A673 (cell line): ENCODE results near the gene CASKIN2.

Experiments
- CTCF ChIP-seq: fragments of 300-800, 200-600 bp; sonication (generic); conservative IDR thresholded peaks from 2 replicates; pipeline ENCODE4 v1.5.1; 2017; ENCODE audit warnings: low read depth, mild to moderate bottlenecking, antibody characterized with exemption, low read length, moderate library complexity, mixed read lengths
- EZH2 ChIP-seq: fragments of 200-600 bp; sonication (generic); IDR thresholded peaks from 2 replicates; pipeline ENCODE4 v1.6.1; 2017; ENCODE audit warnings: borderline replicate concordance, low read depth, mild to moderate bottlenecking, mixed read lengths, antibody characterized with exemption, low read length; ENCODE audit not compliant: poor library complexity, severe bottlenecking

GRCh38 chr17:75499313-75500022 lies 15.9 kb downstream of the CASKIN2 start:
- TF ChIP-seq CTCF (no peak), EZH2 (no peak)
